Gastrocnemius medialis (tissue), 4 donors: Measurements from ENCODE around the gene SSC5D. TPM values are rescaled to one million over a fixed set of nuclear protein-coding genes. Genes with fewer than 3 reads are reported as not detected.

Experiments
- ATAC-seq, 2 donors: fragments of 150-250 bp; one replicate each; pipeline ENCODE4 v1.9.1; 2016
- DNase-seq, 2 donors: peaks; one replicate each; pipeline ENCODE4 v3.0.0-alpha.2; 2019
- H3K27ac ChIP-seq, 4 donors: fragments of 200-600 bp; sonication (generic); 1 replicate in 1 of 4; 2 replicates in 3 of 4; pipeline ENCODE4 v1.5.1; 2016 to 2018; ENCODE audit warnings: mild to moderate bottlenecking in 2 of 4, moderate library complexity in 1 of 4
- H3K27me3 ChIP-seq, 3 donors: fragments of 200-600 bp; sonication (generic) in 2 of 3; 1 replicate in 1 of 3; 2 replicates in 2 of 3; pipeline versions ENCODE4 v1.5.1 to v1.6.0; 2016 to 2019; ENCODE audit warnings: mild to moderate bottlenecking in 1 of 3, moderate library complexity in 1 of 3
- H3K36me3 ChIP-seq, 2 donors: fragments of 200-600 bp; sonication (generic) in 1 of 2; one replicate each; pipeline ENCODE4 v1.5.1; 2017 to 2018
- H3K4me1 ChIP-seq, 2 donors: fragments of 200-600 bp; sonication (generic) in 1 of 2; one replicate each; pipeline ENCODE4 v1.5.1; 2016 to 2017; ENCODE audit warnings: mild to moderate bottlenecking in 2 of 2
- H3K4me3 ChIP-seq, 4 donors: fragments of 200-600 bp; sonication (generic) in 3 of 4; 1 replicate in 1 of 4; 2 replicates in 3 of 4; pipeline ENCODE4 v1.5.1; 2016 to 2019; ENCODE audit warnings: mild to moderate bottlenecking in 2 of 4
- H3K9me3 ChIP-seq, 3 donors: fragments of 200-600 bp; sonication (generic) in 2 of 3; 1 replicate in 1 of 3; 2 replicates in 2 of 3; pipeline ENCODE4 v1.5.1; 2016 to 2019
- CTCF ChIP-seq, 5 experiments: fragments of 450-650 bp in 3 of 5; fragments of 200-600 bp in 2 of 5; sonication (generic) in 2 of 5; IDR thresholded peaks in 4 of 5; conservative IDR thresholded peaks in 1 of 5; 1 replicate in 4 of 5; 2 replicates in 1 of 5; pipeline ENCODE4 v1.5.1; 2016 to 2019; ENCODE audit warnings: antibody characterized with exemption in 5 of 5, mild to moderate bottlenecking in 3 of 5, moderate library complexity in 3 of 5
- POLR2A ChIP-seq, 2 donors: fragments of 450-650 bp; IDR thresholded peaks; one replicate each; pipeline ENCODE4 v1.6.1; 2017; ENCODE audit warnings: antibody characterized with exemption in 2 of 2, mild to moderate bottlenecking in 2 of 2, moderate library complexity in 2 of 2
- in situ Hi-C, 4 donors: fragments of 200-750 bp; cut with MboI; loops; one replicate each; pipeline versions ENCODE4 v1.15.0 to v1.8.0; 2017; ENCODE audit warnings: low sequenced_read_pairs in 4 of 4
- intact Hi-C: fragments of 100-400 bp; cut with DNase I; formaldehyde crosslinking; loops from one replicate; pipeline ENCODE4 v1.15.1; 2023; ENCODE audit warnings: low total_unique reads
- total RNA-seq, 4 donors: library from RNA; depleted of rRNA; stranded (reverse); fragments of >200 nt; gene quantifications; one replicate each; pipeline versions ENCODE4 v1.1.0 to v1.2.3, GENCODE V29; 2016

The SSC5D gene
- total RNA-seq, 4 donors from 2014 or later = 0.53 to 2.2 (median 1.1) TPM

- Histone ChIP-seq H3K27ac (no peak overlapping the region), H3K4me1 (peaks cover 16 to 26% of the 10 kb centered on the region in 2 donors), H3K36me3 (peaks cover 0 to 7% of the 10 kb centered on the region in 2 donors), H3K4me3 (no peak overlapping the region), H3K9me3 (no peaks in the 10 kb centered on the region), H3K27me3 (no peaks in the 10 kb centered on the region)
- intact Hi-C loops = loop anchor here (5.0 kb wide), 1 partner anchor 92 kb away; the partner anchor contains the start of gene RPL28
- DNase-seq = no peak
- no peak for ATAC-seq
- in situ Hi-C loops = no loop called here
- TF ChIP-seq CTCF (IDR thresholded peaks at IDR 0.05 in 4 of 5, conservative IDR thresholded peaks at IDR 0.05 in 1 of 5) (no peak), POLR2A (IDR thresholded peaks at IDR 0.05) (no peak)
Observed at GRCh38 chr19:55479045-55479444, 9.2 kb upstream of the SSC5D start.

- TF ChIP-seq CTCF (IDR thresholded peaks at IDR 0.05 in 4 of 5, conservative IDR thresholded peaks at IDR 0.05 in 1 of 5) (no peak), POLR2A (IDR thresholded peaks at IDR 0.05) (no peak)
- Histone ChIP-seq H3K9me3 (no peaks in the 10 kb centered on the region), H3K4me1 (peaks cover 22 to 32% of the 10 kb centered on the region in 2 donors), H3K27ac (no peak overlapping the region), H3K36me3 (peaks cover 0 to 7% of the 10 kb centered on the region in 2 donors), H3K4me3 (no peak overlapping the region), H3K27me3 (peaks cover 1 to 2% (median 1%) of the 10 kb centered on the region in 3 donors)
- intact Hi-C loops (loop anchor here (5.0 kb wide), 1 partner anchor 92 kb away; the partner anchor contains the start of gene RPL28), in situ Hi-C loops (no loop called here)
- DNase-seq = no peak
- no peak for ATAC-seq
Observed at GRCh38 chr19:55479451-55480230, 8.6 kb upstream of the SSC5D start.

- H3K27ac ChIP-seq = no peak overlapping the region
- no peak for TF ChIP-seq POLR2A (IDR thresholded peaks at IDR 0.05)
- no peak for TF ChIP-seq CTCF (IDR thresholded peaks at IDR 0.05 in 4 of 5, conservative IDR thresholded peaks at IDR 0.05 in 1 of 5)
- H3K4me1 ChIP-seq = peaks cover 20 to 37% of the 10 kb centered on the region in 2 donors
- in situ Hi-C loops = no loop called here
- H3K4me3 ChIP-seq = no peak overlapping the region
- peaks cover 0 to 7% of the 10 kb centered on the region in 2 donors for H3K36me3 ChIP-seq
- H3K27me3 ChIP-seq = peaks cover 6 to 11% (median 9%) of the 10 kb centered on the region in 3 donors
- DNase-seq = no peak
- no peak for ATAC-seq
- intact Hi-C loops = no loop called here
- H3K9me3 ChIP-seq = no peaks in the 10 kb centered on the region
Observed at GRCh38 chr19:55481148-55481793, 7.0 kb upstream of the SSC5D start.

DNA sequence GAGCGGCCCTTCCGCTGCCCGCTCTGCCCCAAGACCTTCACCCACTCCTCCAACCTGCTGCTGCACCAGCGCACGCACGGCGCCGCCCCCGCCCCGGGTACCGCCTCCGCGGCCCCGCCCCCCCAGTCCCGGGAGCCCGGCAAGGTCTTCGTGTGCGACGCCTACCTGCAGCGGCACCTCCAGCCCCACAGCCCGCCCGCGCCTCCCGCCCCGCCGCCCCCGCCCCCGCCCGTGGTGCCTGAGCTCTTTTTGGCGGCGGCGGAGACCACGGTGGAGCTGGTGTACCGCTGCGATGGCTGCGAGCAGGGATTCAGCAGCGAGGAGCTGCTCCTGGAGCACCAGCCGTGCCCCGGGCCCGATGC is 6.5 kb upstream of the SSC5D start:
- H3K4me1 ChIP-seq = peaks cover 21 to 39% of the 10 kb centered on the region in 2 donors
- H3K27me3 ChIP-seq = peaks cover 6 to 11% (median 11%) of the 10 kb centered on the region in 3 donors
- in situ Hi-C loops (no loop called here), intact Hi-C loops (no loop called here)
- H3K9me3 ChIP-seq = no peaks in the 10 kb centered on the region
- DNase-seq (no peak), ATAC-seq (no peak)
- H3K36me3 ChIP-seq = peaks cover 0 to 7% of the 10 kb centered on the region in 2 donors
- TF ChIP-seq POLR2A (IDR thresholded peaks at IDR 0.05) (no peak), CTCF (IDR thresholded peaks at IDR 0.05 in 4 of 5, conservative IDR thresholded peaks at IDR 0.05 in 1 of 5) (no peak)
- no peak overlapping the region for H3K4me3 ChIP-seq
- no peak overlapping the region for H3K27ac ChIP-seq
